ENCODE measurements around the gene TMEM109.

TMEM109 gene

GRCh38 chr11:60952742-60953170, 38.8 kb downstream of the TMEM109 start:
- DNase-seq (ENCODE audit: low read depth in 2 of 2), result no peak
- H3K4me3 ChIP-seq (replicated peaks in 1 of 2; ENCODE audit: low read depth in 2 of 2, low read length in 2 of 2), result no peak overlapping the region
- TF ChIP-seq CTCF (IDR thresholded peaks at IDR 0.05; ENCODE audit: low read depth, low read length), result no peak

GRCh38 chr11:60953781-60954180, 39.8 kb downstream of the TMEM109 start:
- no peak overlapping the region for H3K4me3 ChIP-seq (replicated peaks in 1 of 2; ENCODE audit: low read depth in 2 of 2, low read length in 2 of 2)
- no peak for TF ChIP-seq CTCF (IDR thresholded peaks at IDR 0.05; ENCODE audit: low read depth, low read length)
- DNase-seq (ENCODE audit: low read depth in 2 of 2), result peak in 1 of 2 donors; percentile 86

GRCh38 chr11:60954421-60954820, 40.5 kb downstream of the TMEM109 start:
- no peak overlapping the region for H3K4me3 ChIP-seq (replicated peaks in 1 of 2; ENCODE audit: low read depth in 2 of 2, low read length in 2 of 2)
- no peak for DNase-seq (ENCODE audit: low read depth in 2 of 2)
- no peak for TF ChIP-seq CTCF (IDR thresholded peaks at IDR 0.05; ENCODE audit: low read depth, low read length)

- no peak for DNase-seq (ENCODE audit: low read depth in 2 of 2)
- H3K4me3 ChIP-seq (replicated peaks in 1 of 2; ENCODE audit: low read depth in 2 of 2, low read length in 2 of 2), result no peak overlapping the region
- no peak for TF ChIP-seq CTCF (IDR thresholded peaks at IDR 0.05; ENCODE audit: low read depth, low read length)
Observed at GRCh38 chr11:60955571-60955970, 41.6 kb downstream of the TMEM109 start.

- TF ChIP-seq CTCF (IDR thresholded peaks at IDR 0.05; ENCODE audit: low read depth, low read length), result no peak
- DNase-seq (ENCODE audit: low read depth in 2 of 2), result peak; percentile 56 to 96
- H3K4me3 ChIP-seq (replicated peaks in 1 of 2; ENCODE audit: low read depth in 2 of 2, low read length in 2 of 2), result no peak overlapping the region
Observed at GRCh38 chr11:60957188-60957587, 43.2 kb downstream of the TMEM109 start.

GRCh38 chr11:60959431-60959830, 45.5 kb downstream of the TMEM109 start:
- peak in 1 of 2 donors; percentile 57 for DNase-seq (ENCODE audit: low read depth in 2 of 2)
- no peak for TF ChIP-seq CTCF (IDR thresholded peaks at IDR 0.05; ENCODE audit: low read depth, low read length)
- no peak overlapping the region for H3K4me3 ChIP-seq (replicated peaks in 1 of 2; ENCODE audit: low read depth in 2 of 2, low read length in 2 of 2)

- no peak overlapping the region for H3K4me3 ChIP-seq (replicated peaks in 1 of 2; ENCODE audit: low read depth in 2 of 2, low read length in 2 of 2)
- peak in 1 of 2 donors; percentile 45 for DNase-seq (ENCODE audit: low read depth in 2 of 2)
- TF ChIP-seq CTCF (IDR thresholded peaks at IDR 0.05; ENCODE audit: low read depth, low read length), result no peak
Observed at GRCh38 chr11:60960405-60960804, 46.4 kb downstream of the TMEM109 start.
